Endothelial cell (in vitro differentiated cells): ENCODE measurements around the gene SEPTIN8. TPM values are rescaled to one million over a fixed set of nuclear protein-coding genes. Genes with fewer than 3 reads are reported as not detected.
A peak's percentile ranks its signal among the peaks of the same experiment; 100 is the strongest.

ENCODE experiments used
- DNase-seq: peaks from one replicate; pipeline ENCODE4 v3.0.0; 2021; ENCODE audit warnings: low spot score
- H3K27ac Mint-ChIP-seq: one replicate; pipeline ENCODE4 v1.8.0; 2021; ENCODE audit warnings: mixed read lengths, inconsistent platforms; ENCODE audit not compliant: unreplicated experiment
- H3K27me3 Mint-ChIP-seq: one replicate; pipeline ENCODE4 v1.8.0; 2021; ENCODE audit warnings: mild to moderate bottlenecking, moderate library complexity, mixed read lengths, inconsistent platforms; ENCODE audit not compliant: unreplicated experiment
- H3K36me3 Mint-ChIP-seq: one replicate; pipeline ENCODE4 v1.8.0; 2021; ENCODE audit warnings: mild to moderate bottlenecking, low read depth, mixed read lengths, inconsistent platforms; ENCODE audit not compliant: unreplicated experiment
- H3K4me1 Mint-ChIP-seq: one replicate; pipeline ENCODE4 v1.8.0; 2021; ENCODE audit warnings: mild to moderate bottlenecking, mixed read lengths, inconsistent platforms; ENCODE audit not compliant: unreplicated experiment
- H3K4me3 Mint-ChIP-seq: one replicate; pipeline ENCODE4 v1.8.0; 2021; ENCODE audit warnings: mild to moderate bottlenecking, mixed read lengths, inconsistent platforms; ENCODE audit not compliant: unreplicated experiment
- H3K9me3 Mint-ChIP-seq: one replicate; pipeline ENCODE4 v1.8.0; 2021; ENCODE audit warnings: mixed read lengths, inconsistent platforms; ENCODE audit not compliant: unreplicated experiment
- CTCF ChIP-seq: fragments of 200-600 bp; sonication (generic); IDR thresholded peaks from one replicate; pipeline ENCODE4 v1.5.0; 2021; ENCODE audit warnings: antibody characterized with exemption; ENCODE audit not compliant: unreplicated experiment
- total RNA-seq: library from RNA; stranded (reverse); fragmentation: NEBNext Ultra II Directional; extraction: Animal tissue kit (Norgen Biotek cat#: 25700); gene quantifications from one replicate; pipeline ENCODE4 v1.2.1, GENCODE V29; 2021; ENCODE audit not compliant: unreplicated experiment

Gene SEPTIN8
- total RNA-seq, 1 donor from 2014 or later: 22.8 TPM

- Mint-ChIP-seq H3K4me3 (no peak overlapping the region), H3K9me3 (no peaks in the 10 kb centered on the region), H3K27ac (no peak overlapping the region), H3K36me3 (no peaks in the 10 kb centered on the region), H3K27me3 (peaks cover 6% of the 10 kb centered on the region), H3K4me1 (no peaks in the 10 kb centered on the region)
- TF ChIP-seq CTCF: no peak
- DNase-seq: no peak
Measured at GRCh38 chr5:132799392-132799791, 22.4 kb upstream of the SEPTIN8 start.

GRCh38 chr5:132797651-132798050 is 20.6 kb upstream of the SEPTIN8 start:
- no peak for DNase-seq
- Mint-ChIP-seq H3K27ac (no peak overlapping the region), H3K36me3 (no peaks in the 10 kb centered on the region), H3K4me3 (no peak overlapping the region), H3K27me3 (peaks cover 6% of the 10 kb centered on the region), H3K4me1 (no peaks in the 10 kb centered on the region), H3K9me3 (no peaks in the 10 kb centered on the region)
- TF ChIP-seq CTCF: no peak

- H3K9me3 Mint-ChIP-seq: no peaks in the 10 kb centered on the region
- no peaks in the 10 kb centered on the region for H3K36me3 Mint-ChIP-seq
- TF ChIP-seq CTCF: no peak
- peaks cover 8% of the 10 kb centered on the region for H3K4me1 Mint-ChIP-seq
- H3K4me3 Mint-ChIP-seq: no peak overlapping the region
- H3K27ac Mint-ChIP-seq: no peak overlapping the region
- H3K27me3 Mint-ChIP-seq: peaks cover 6% of the 10 kb centered on the region
- DNase-seq: no peak
Measured at GRCh38 chr5:132791026-132791425, 14.0 kb upstream of the SEPTIN8 start.

- TF ChIP-seq CTCF: no peak
- Mint-ChIP-seq H3K27ac (peak overlapping the region; percentile 1), H3K4me1 (peaks cover 8% of the 10 kb centered on the region), H3K36me3 (no peaks in the 10 kb centered on the region), H3K4me3 (no peak overlapping the region), H3K9me3 (no peaks in the 10 kb centered on the region), H3K27me3 (peaks cover 6% of the 10 kb centered on the region)
- DNase-seq: no peak
Measured at GRCh38 chr5:132790201-132790865, 13.3 kb upstream of the SEPTIN8 start.

- DNase-seq: no peak
- no peak overlapping the region for H3K4me3 Mint-ChIP-seq
- peaks cover 6% of the 10 kb centered on the region for H3K27me3 Mint-ChIP-seq
- H3K36me3 Mint-ChIP-seq: no peaks in the 10 kb centered on the region
- no peak overlapping the region for H3K27ac Mint-ChIP-seq
- no peaks in the 10 kb centered on the region for H3K9me3 Mint-ChIP-seq
- H3K4me1 Mint-ChIP-seq: peaks cover 8% of the 10 kb centered on the region
- TF ChIP-seq CTCF: no peak
Measured at GRCh38 chr5:132788990-132789886, 12.2 kb upstream of the SEPTIN8 start.
